Right forelimb (tissue), 1 donor: ENCODE results near the gene KCNB1.
"Not testable (repeated sequence)": the region's sequence is repeated elsewhere in the genome, so short reads cannot be mapped to it uniquely, and the experiment has no call there.

Experiments used
- DNase-seq: peaks from one replicate; pipeline ENCODE4 v3.0.0-alpha.2; 2018

KCNB1 gene

GRCh38 chr20:49432550-49432949 is 49.9 kb downstream of the KCNB1 start:
- DNase-seq: no peak

GRCh38 chr20:49431329-49431728 is 51.1 kb downstream of the KCNB1 start:
- no peak for DNase-seq

- no peak for DNase-seq
Observed at GRCh38 chr20:49430320-49430719, 52.1 kb downstream of the KCNB1 start.

- no peak for DNase-seq
Observed at GRCh38 chr20:49427751-49428518, 54.5 kb downstream of the KCNB1 start.

GRCh38 chr20:49426873-49427272 is 55.6 kb downstream of the KCNB1 start:
- DNase-seq: no peak

- DNase-seq: no peak
Observed at GRCh38 chr20:49426395-49426794, 56.1 kb downstream of the KCNB1 start.

- no peak for DNase-seq
Observed at GRCh38 chr20:49424536-49424935, 57.9 kb downstream of the KCNB1 start.

- DNase-seq: no peak
Observed at GRCh38 chr20:49422161-49422560, 60.3 kb downstream of the KCNB1 start.

GRCh38 chr20:49420811-49421295 is 61.6 kb downstream of the KCNB1 start:
- no peak for DNase-seq

- DNase-seq: no peak
Observed at GRCh38 chr20:49420292-49420691, 62.2 kb downstream of the KCNB1 start.

GRCh38 chr20:49419785-49420184 is 62.7 kb downstream of the KCNB1 start:
- DNase-seq: no peak

- no peak for DNase-seq
Observed at GRCh38 chr20:49418809-49419208, 63.7 kb downstream of the KCNB1 start.

- DNase-seq: no peak
Observed at GRCh38 chr20:49417843-49418555, 64.5 kb downstream of the KCNB1 start.

- no peak for DNase-seq
Observed at GRCh38 chr20:49415668-49416044, 66.8 kb downstream of the KCNB1 start.

GRCh38 chr20:49415005-49415667 is 67.3 kb downstream of the KCNB1 start:
- DNase-seq: no peak

GRCh38 chr20:49413677-49414076 is 68.8 kb downstream of the KCNB1 start:
- no peak for DNase-seq

GRCh38 chr20:49412953-49413352 is 69.5 kb downstream of the KCNB1 start:
- DNase-seq: no peak

- DNase-seq: no peak
Observed at GRCh38 chr20:49412254-49412653, 70.2 kb downstream of the KCNB1 start.

GRCh38 chr20:49411221-49411925 is 71.1 kb downstream of the KCNB1 start:
- DNase-seq: no peak

- not testable (repeated sequence) for DNase-seq
Observed at GRCh38 chr20:49409975-49410621, 72.4 kb downstream of the KCNB1 start.

GRCh38 chr20:49409302-49409974 is 73.0 kb downstream of the KCNB1 start:
- DNase-seq: no peak
